ENCODE results near the gene NTF4. TPM values are rescaled to one million over a fixed set of nuclear protein-coding genes. Genes with fewer than 3 reads are reported as not detected.

NTF4 gene
- total and polyA plus RNA-seq, 9 donors, result 0.13 to 0.46 (median 0.25) TPM; not detected in 5

DNA sequence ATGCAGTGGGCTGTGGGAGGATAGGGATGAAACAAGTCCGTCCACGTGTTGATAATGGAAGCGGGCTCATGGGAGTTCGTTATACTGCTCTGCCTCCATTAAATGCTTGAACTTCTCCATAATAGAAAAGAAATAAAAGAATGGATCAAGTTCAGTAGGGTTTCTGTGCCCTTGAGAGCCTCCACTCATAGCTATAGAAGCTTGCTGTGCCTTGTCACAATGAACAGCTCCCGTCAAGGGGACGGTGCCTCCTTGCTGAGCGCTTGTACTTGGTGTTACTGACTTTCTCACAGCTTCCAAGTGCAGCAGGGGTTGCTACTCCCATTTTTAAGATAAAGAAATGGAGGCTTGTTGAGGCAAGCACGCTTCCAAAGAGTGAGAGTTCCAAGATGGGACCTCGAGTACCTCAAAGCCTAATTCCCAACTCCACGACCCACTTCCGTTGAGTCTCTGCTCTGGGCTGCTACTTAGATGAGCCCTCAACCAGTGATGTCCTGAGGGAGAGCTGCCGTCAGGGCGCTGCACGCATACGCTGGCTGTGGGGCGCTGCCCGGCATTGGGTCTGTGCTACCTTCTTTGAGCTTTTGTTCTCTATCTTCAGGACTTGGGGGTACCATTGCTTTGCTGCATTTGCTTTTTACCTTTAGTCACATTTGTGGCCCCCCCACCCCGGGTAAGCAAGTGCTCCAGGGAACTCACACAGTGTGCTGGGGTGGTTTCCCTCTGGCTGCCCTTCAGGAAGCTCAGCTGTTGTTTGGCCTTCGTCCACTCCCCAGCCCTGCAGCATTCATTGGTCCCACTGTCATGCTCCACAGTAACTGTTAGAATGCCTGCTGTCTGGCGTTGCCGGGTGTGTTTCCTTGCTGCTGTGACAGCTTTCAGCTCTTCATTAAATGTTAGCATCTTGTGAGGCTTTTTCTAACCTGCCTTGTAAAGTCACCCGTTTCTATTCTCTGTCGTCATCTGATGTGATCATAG, 30.2 kb upstream of the NTF4 start:
- 53 to 66% (median 54%) methylated on average over 23 of the region's 23 CpGs for WGBS, 3 donors
- intact Hi-C loops (cut with DNase I), result loop anchor here in 3 of 4 donors (5.0 to 10.0 kb wide), 4 partner anchors 50 to 120 kb away; no protein-coding TSS in a partner anchor
- Histone ChIP-seq H3K36me3 (no peaks in the 10 kb centered on the region), H3K9me3 (no peaks in the 10 kb centered on the region), H3K27me3 (no peaks in the 10 kb centered on the region), H3K4me3 (no peak overlapping the region), H3K4me1 (ENCODE audit: insufficient read depth) (no peaks in the 10 kb centered on the region), H3K27ac (no peak overlapping the region)
- TF ChIP-seq, protein P1, sequence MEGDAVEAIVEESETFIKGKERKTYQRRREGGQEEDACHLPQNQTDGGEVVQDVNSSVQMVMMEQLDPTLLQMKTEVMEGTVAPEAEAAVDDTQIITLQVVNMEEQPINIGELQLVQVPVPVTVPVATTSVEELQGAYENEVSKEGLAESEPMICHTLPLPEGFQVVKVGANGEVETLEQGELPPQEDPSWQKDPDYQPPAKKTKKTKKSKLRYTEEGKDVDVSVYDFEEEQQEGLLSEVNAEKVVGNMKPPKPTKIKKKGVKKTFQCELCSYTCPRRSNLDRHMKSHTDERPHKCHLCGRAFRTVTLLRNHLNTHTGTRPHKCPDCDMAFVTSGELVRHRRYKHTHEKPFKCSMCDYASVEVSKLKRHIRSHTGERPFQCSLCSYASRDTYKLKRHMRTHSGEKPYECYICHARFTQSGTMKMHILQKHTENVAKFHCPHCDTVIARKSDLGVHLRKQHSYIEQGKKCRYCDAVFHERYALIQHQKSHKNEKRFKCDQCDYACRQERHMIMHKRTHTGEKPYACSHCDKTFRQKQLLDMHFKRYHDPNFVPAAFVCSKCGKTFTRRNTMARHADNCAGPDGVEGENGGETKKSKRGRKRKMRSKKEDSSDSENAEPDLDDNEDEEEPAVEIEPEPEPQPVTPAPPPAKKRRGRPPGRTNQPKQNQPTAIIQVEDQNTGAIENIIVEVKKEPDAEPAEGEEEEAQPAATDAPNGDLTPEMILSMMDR (IDR thresholded peaks at IDR 0.05), result no peak
- TF ChIP-seq POLR2A (IDR thresholded peaks at IDR 0.05) (no peak), EP300 (IDR thresholded peaks at IDR 0.05) (no peak)
- DNase-seq, result no peak

DNA sequence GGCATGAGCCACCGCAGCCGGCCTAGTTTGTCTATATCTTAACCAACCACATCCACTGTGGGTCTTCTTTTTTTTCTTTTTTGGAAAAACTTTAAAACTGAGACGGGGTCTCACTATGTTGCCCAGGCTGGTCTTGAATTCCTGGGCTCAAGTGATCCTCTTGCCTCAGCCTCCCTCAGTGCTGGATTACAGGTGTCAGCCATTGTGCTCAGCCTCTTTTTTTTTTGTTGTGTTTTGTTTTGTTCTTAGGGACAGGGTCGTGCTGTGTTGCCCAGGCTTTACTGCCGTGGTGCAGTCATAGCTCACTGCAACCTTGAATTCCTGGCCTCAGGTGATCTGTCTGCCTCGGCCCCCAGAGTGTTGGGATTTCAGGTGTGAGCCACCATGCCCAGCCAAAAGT, 28.1 kb upstream of the NTF4 start:
- no peak for DNase-seq
- intact Hi-C loops (cut with DNase I), result loop anchor here in 2 of 4 donors (10.0 kb wide), 2 partner anchors 52 to 122 kb away; no protein-coding TSS in a partner anchor
- Histone ChIP-seq H3K4me3 (no peak overlapping the region), H3K27ac (no peak overlapping the region), H3K9me3 (no peaks in the 10 kb centered on the region), H3K4me1 (ENCODE audit: insufficient read depth) (no peaks in the 10 kb centered on the region), H3K36me3 (no peaks in the 10 kb centered on the region), H3K27me3 (no peaks in the 10 kb centered on the region)
- 83 to 84% (median 84%) methylated on average over 6 of the region's 6 CpGs for WGBS, 3 donors
- TF ChIP-seq EP300 (IDR thresholded peaks at IDR 0.05), result no peak
- TF ChIP-seq, protein P1 (IDR thresholded peaks at IDR 0.05), result no peak
- no peak for TF ChIP-seq POLR2A (IDR thresholded peaks at IDR 0.05)

DNA sequence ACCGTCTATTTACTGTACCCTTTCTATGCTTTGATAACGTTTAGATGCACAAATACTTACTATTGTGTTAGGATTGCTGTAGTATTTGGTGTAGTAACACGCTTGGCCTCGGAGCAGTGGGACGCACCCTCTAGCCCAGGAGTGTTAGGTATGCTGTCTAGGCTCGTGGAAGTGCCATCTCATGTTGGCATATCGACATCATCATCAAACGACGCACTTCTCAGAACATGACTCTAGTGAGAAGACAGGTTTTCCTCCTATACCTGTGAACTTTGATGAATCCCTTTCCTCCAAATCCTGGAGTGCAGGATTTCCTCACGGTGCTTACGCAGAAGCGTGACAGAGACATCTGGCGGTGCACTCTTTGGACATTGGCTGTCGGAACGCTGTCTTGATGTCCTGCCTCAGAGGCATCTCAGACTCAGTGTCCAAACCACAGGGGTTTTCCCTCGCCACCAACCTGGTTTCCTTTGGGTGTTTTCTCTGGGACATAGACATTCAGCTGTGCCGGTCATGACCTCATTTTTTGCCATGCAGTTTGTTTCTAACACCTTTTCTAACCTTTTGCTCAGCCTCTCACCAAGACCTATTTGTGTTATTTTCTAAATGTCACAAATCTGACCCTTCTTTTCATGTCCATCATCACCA, 26.9 kb upstream of the NTF4 start:
- 86 to 90% (median 87%) methylated on average over 17 of the region's 17 CpGs for WGBS, 3 donors
- H3K27ac ChIP-seq, result no peak overlapping the region
- intact Hi-C loops (cut with DNase I), result loop anchor here in 2 of 4 donors (10.0 kb wide), 2 partner anchors 53 to 123 kb away; no protein-coding TSS in a partner anchor

DNA sequence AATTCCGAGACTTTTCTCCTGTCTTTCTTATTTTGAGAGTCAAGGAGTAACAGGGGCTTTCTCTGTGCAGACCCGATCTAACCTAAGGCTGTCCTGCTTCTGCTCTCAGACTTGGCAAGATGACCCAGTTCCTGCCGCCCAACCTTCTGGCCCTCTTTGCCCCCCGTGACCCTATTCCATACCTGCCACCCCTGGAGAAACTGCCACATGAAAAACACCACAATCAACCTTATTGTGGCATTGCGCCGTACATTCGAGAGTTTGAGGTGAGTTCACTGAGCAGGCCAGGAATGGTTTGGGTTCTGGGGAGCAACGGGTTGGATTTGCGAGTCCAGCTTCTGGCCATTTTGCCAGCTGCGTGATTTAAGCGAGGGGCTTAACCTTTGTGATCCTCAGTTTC, 21.7 kb upstream of the NTF4 start:
- WGBS, 3 donors, result 23 to 41% (median 23%) methylated on average over 11 of the region's 11 CpGs
- H3K27me3 ChIP-seq, result no peaks in the 10 kb centered on the region
- intact Hi-C loops (cut with DNase I), result no loop called here

More for the DNA sequence above, 26.9 kb upstream of the NTF4 start:
- no peaks in the 10 kb centered on the region for H3K27me3 ChIP-seq
- DNase-seq, result no peak
- TF ChIP-seq EP300 (IDR thresholded peaks at IDR 0.05) (no peak), POLR2A (IDR thresholded peaks at IDR 0.05) (no peak)
- TF ChIP-seq, protein P1 (IDR thresholded peaks at IDR 0.05), result no peak
- H3K4me1 ChIP-seq (ENCODE audit: insufficient read depth), result peaks cover 4% of the 10 kb centered on the region
- no peaks in the 10 kb centered on the region for H3K36me3 ChIP-seq
- no peak overlapping the region for H3K4me3 ChIP-seq
- no peaks in the 10 kb centered on the region for H3K9me3 ChIP-seq

More for the DNA sequence above, 21.7 kb upstream of the NTF4 start:
- no peaks in the 10 kb centered on the region for H3K9me3 ChIP-seq
- H3K36me3 ChIP-seq, result no peaks in the 10 kb centered on the region
- H3K4me3 ChIP-seq, result peak overlapping the region; percentile 63
- no peak overlapping the region for H3K27ac ChIP-seq
- no peak for DNase-seq
- peaks cover 10% of the 10 kb centered on the region for H3K4me1 ChIP-seq (ENCODE audit: insufficient read depth)
- TF ChIP-seq, protein P1 (IDR thresholded peaks at IDR 0.05), result no peak
- no peak for TF ChIP-seq EP300 (IDR thresholded peaks at IDR 0.05)
- no peak for TF ChIP-seq POLR2A (IDR thresholded peaks at IDR 0.05)

Measured in ovary (tissue), 9 donors.